Upper lobe of left lung (tissue), 6 donors: ENCODE results near the gene NPTXR. TPM values are rescaled to one million over a fixed set of nuclear protein-coding genes. Genes with fewer than 3 reads are reported as not detected.

Experiments used
- ATAC-seq, 2 donors: fragments of 200-7000 bp; cut with Tn5 transposase; one replicate each; pipeline ENCODE4 v1.9.1; 2022; ENCODE audit warnings: mild to moderate bottlenecking in 2 of 2, moderate library complexity in 2 of 2; ENCODE audit not compliant: low FRiP score in 2 of 2
- DNase-seq, 2 donors: peaks; one replicate each; pipeline ENCODE4 v3.0.0-alpha.2; 2019 to 2020
- H3K27ac ChIP-seq, 4 donors: fragments of 200-600 bp; sonication (generic); one replicate each; pipeline ENCODE4 v1.5.1; 2016 to 2019
- H3K27me3 ChIP-seq, 4 donors: fragments of 200-600 bp; sonication (generic); one replicate each; pipeline ENCODE4 v1.5.1; 2017 to 2019
- H3K36me3 ChIP-seq, 4 donors: fragments of 200-600 bp; sonication (generic); one replicate each; pipeline ENCODE4 v1.5.1; 2016 to 2019
- H3K4me1 ChIP-seq, 4 donors: fragments of 200-600 bp; sonication (generic); one replicate each; pipeline ENCODE4 v1.5.1; 2018 to 2019
- H3K4me3 ChIP-seq, 4 donors: fragments of 200-600 bp; sonication (generic); one replicate each; pipeline ENCODE4 v1.5.1; 2017 to 2019; ENCODE audit warnings: mild to moderate bottlenecking in 2 of 4, moderate library complexity in 1 of 4
- H3K9me3 ChIP-seq, 4 donors: fragments of 200-600 bp; sonication (generic); one replicate each; pipeline ENCODE4 v1.5.1; 2018 to 2019
- EP300 ChIP-seq, 4 donors: sonication (generic); formaldehyde crosslinking; IDR thresholded peaks; one replicate each; pipeline ENCODE4 v1.5.1; 2017; ENCODE audit warnings: antibody characterized with exemption in 4 of 4, control low read depth in 2 of 4
- POLR2A ChIP-seq, 4 donors: fragments of 450-650 bp; IDR thresholded peaks; one replicate each; pipeline ENCODE4 v1.5.1; 2016 to 2017; ENCODE audit warnings: antibody characterized with exemption in 4 of 4, mild to moderate bottlenecking in 2 of 4
- POLR2AphosphoS5 ChIP-seq, 2 donors: sonication (generic); formaldehyde crosslinking; IDR thresholded peaks; one replicate each; pipeline ENCODE4 v1.5.1; 2017; ENCODE audit warnings: antibody characterized with exemption in 2 of 2
- WGBS, 2 donors: methylation state at CpG; one replicate each; pipeline ENCODE4 v1.1.5; 2017 to 2018; 5-methylcytosine and 5-hydroxymethylcytosine counted together
- total RNA-seq, 6 donors: library from RNA; depleted of rRNA in 4 of 6; stranded (reverse); fragments of >200 nt in 4 of 6; gene quantifications; one replicate each; pipeline versions ENCODE4 v1.1.0 to v1.2.1, GENCODE V29; 2016 to 2021
- TF ChIP-seq, protein P1 (sequence below), 6 experiments: fragments of 450-650 bp in 4 of 6; fragments of 200-600 bp in 2 of 6; sonication (generic) in 2 of 6; IDR thresholded peaks; one replicate each; pipeline ENCODE4 v1.5.1; 2016 to 2019; ENCODE audit warnings: antibody characterized with exemption in 6 of 6
- donor health status: DM: no; HTN: no; CAD: no; lungs with moderate emphysema.
- donor health status: DM: no; HTN: yes; CAD: no; lungs with severe emphysema.

Gene NPTXR
- total RNA-seq, 6 donors from 2014 or later = 1.4 to 6.6 (median 3.0) TPM; not detected in 1

- peak within 1 kb of the TSS; percentile 75 to 95 (median 80) for H3K4me3 ChIP-seq
- peak; percentile 96 to 100 for DNase-seq
- ATAC-seq = peak; percentile 85 to 92
- H3K36me3 ChIP-seq = peaks cover 0 to 21% (median 5%) of the 10 kb centered on the region in 4 donors
- no peaks in the 10 kb centered on the region for H3K27me3 ChIP-seq
- H3K27ac ChIP-seq = peak within 1 kb of the TSS; percentile 88 to 99 (median 95)
- 0 to 1% methylated on average over 7 to 56 of the region's 73 CpGs for WGBS, 2 donors
- H3K4me1 ChIP-seq = peaks cover 29 to 35% (median 32%) of the 10 kb centered on the region in 4 donors
- TF ChIP-seq POLR2AphosphoS5 (IDR thresholded peaks at IDR 0.05) = peak; percentile 32 to 61
- TF ChIP-seq, protein P1, sequence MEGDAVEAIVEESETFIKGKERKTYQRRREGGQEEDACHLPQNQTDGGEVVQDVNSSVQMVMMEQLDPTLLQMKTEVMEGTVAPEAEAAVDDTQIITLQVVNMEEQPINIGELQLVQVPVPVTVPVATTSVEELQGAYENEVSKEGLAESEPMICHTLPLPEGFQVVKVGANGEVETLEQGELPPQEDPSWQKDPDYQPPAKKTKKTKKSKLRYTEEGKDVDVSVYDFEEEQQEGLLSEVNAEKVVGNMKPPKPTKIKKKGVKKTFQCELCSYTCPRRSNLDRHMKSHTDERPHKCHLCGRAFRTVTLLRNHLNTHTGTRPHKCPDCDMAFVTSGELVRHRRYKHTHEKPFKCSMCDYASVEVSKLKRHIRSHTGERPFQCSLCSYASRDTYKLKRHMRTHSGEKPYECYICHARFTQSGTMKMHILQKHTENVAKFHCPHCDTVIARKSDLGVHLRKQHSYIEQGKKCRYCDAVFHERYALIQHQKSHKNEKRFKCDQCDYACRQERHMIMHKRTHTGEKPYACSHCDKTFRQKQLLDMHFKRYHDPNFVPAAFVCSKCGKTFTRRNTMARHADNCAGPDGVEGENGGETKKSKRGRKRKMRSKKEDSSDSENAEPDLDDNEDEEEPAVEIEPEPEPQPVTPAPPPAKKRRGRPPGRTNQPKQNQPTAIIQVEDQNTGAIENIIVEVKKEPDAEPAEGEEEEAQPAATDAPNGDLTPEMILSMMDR (IDR thresholded peaks at IDR 0.05) = peak in 3 of 6 experiments; percentile 8 to 35 (median 13)
- peak in 2 of 4 donors; percentile 40 to 56 for TF ChIP-seq POLR2A (IDR thresholded peaks at IDR 0.05)
- peak in 1 of 4 donors; percentile 24 for TF ChIP-seq EP300 (IDR thresholded peaks at IDR 0.05)
- no peaks in the 10 kb centered on the region for H3K9me3 ChIP-seq
Measured at GRCh38 chr22:38872172-38872830, 28.5 kb upstream of the NPTXR start, which contains the start of gene CBX6. TSS of gene CBX6 (minus strand) at chr22:38872216. CDS start at chr22:38872190, 26 bp downstream.

DNA sequence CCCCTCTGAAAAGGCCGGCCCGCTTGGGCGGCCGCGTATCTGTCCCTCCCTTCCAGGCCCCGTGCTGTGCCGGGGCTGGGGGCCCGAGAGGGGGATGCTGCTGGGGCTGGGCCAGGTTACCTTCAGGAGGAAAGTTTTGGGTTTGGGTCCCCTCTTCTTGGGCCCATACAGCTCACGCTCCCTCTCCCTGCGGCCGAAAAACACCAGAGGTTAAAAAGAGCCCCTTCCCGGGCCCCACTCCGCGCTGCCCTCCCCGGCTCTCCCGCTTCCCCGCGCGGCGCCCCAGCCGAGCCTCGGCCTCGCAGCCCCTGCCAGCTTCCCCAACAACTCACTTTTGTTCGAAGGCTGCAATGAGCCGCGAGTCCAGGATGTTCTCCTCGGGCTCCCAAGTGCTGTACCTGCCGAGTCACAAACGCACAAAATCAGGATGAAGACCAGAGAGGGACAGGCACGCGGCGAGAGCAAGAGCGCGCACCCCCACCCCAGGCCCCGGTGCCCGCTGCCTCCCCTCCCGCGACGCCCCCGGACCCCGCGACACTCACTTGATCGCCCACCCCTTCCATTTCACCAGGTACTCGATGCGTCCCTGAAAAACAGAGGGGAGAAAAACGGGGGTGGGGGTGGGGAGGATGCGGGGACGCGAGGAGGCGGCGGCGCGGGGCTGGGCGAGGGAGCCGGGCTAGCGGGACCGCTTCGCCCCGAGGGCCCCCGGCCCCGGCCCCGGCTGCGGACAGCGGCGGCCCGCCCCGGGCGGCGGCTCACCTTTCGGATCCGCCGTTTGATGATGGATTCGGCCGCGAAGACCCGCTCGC, 27.7 kb upstream of the NPTXR start:
- peak overlapping the region; percentile 88 to 99 (median 95) for H3K27ac ChIP-seq
- TF ChIP-seq POLR2A (IDR thresholded peaks at IDR 0.05) (peak in 2 of 4 donors; percentile 23 to 60), POLR2AphosphoS5 (IDR thresholded peaks at IDR 0.05) (no peak)
- peaks cover 29 to 35% (median 33%) of the 10 kb centered on the region in 4 donors for H3K4me1 ChIP-seq
- peaks cover 3 to 29% (median 10%) of the 10 kb centered on the region in 4 donors for H3K36me3 ChIP-seq
- H3K9me3 ChIP-seq = no peaks in the 10 kb centered on the region
- peak overlapping the region; percentile 75 to 95 (median 80) for H3K4me3 ChIP-seq
- ATAC-seq (peak in 1 of 2 donors; percentile 0), DNase-seq (peak in 1 of 2 donors; percentile 88)
- 1 to 2% methylated on average over 19 to 41 of the region's 77 CpGs for WGBS, 2 donors
- H3K27me3 ChIP-seq = no peaks in the 10 kb centered on the region

GRCh38 chr22:38870791-38871359, 27.0 kb upstream of the NPTXR start:
- peaks cover 32 to 40% (median 37%) of the 10 kb centered on the region in 4 donors for H3K4me1 ChIP-seq

GRCh38 chr22:38870312-38870741, 26.5 kb upstream of the NPTXR start:
- Histone ChIP-seq H3K4me1 (peaks cover 36 to 45% (median 42%) of the 10 kb centered on the region in 4 donors), H3K27me3 (no peaks in the 10 kb centered on the region), H3K36me3 (peaks cover 5 to 41% (median 21%) of the 10 kb centered on the region in 4 donors), H3K27ac (peak overlapping the region; percentile 88 to 99 (median 95)), H3K9me3 (no peaks in the 10 kb centered on the region), H3K4me3 (peak overlapping the region in 3 of 4 donors; percentile 75 to 95 (median 83))
- ATAC-seq = peak; percentile 77 to 79
- 8 to 9% methylated on average over 12 of the region's 12 CpGs for WGBS, 2 donors
- DNase-seq = peak in 1 of 2 donors; percentile 91
- no peak for TF ChIP-seq EP300 (IDR thresholded peaks at IDR 0.05)
- no peak for TF ChIP-seq POLR2A (IDR thresholded peaks at IDR 0.05)
- TF ChIP-seq, protein P1 (IDR thresholded peaks at IDR 0.05) = peak; percentile 74 to 84 (median 78)

More at GRCh38 chr22:38870791-38871359, 27.0 kb upstream of the NPTXR start:
- ATAC-seq = no peak
- peak overlapping the region; percentile 75 to 95 (median 80) for H3K4me3 ChIP-seq
- peaks cover 5 to 36% (median 17%) of the 10 kb centered on the region in 4 donors for H3K36me3 ChIP-seq
- H3K27me3 ChIP-seq = no peaks in the 10 kb centered on the region
- TF ChIP-seq, protein P1 (IDR thresholded peaks at IDR 0.05) = no peak
- no peak for TF ChIP-seq EP300 (IDR thresholded peaks at IDR 0.05)
- no peak for TF ChIP-seq POLR2A (IDR thresholded peaks at IDR 0.05)
- TF ChIP-seq POLR2AphosphoS5 (IDR thresholded peaks at IDR 0.05) = no peak
- 19 to 28% methylated on average over 2 of the region's 2 CpGs for WGBS, 2 donors
- H3K27ac ChIP-seq = peak overlapping the region; percentile 88 to 99 (median 95)
- no peaks in the 10 kb centered on the region for H3K9me3 ChIP-seq
- no peak for DNase-seq
